HepG2 (cell line): Measurements from ENCODE around the gene AP2B1. TPM values are rescaled to one million over a fixed set of nuclear protein-coding genes. Genes with fewer than 3 reads are reported as not detected.

Experiments
- BRF2 ChIP-seq: sonication (generic); formaldehyde crosslinking; IDR thresholded peaks from 2 replicates; pipeline ENCODE4 v1.8.1; 2022; ENCODE audit warnings: mild to moderate bottlenecking, missing genetic modification reagents
- E2F5 ChIP-seq: sonication (generic); formaldehyde crosslinking; conservative IDR thresholded peaks from 2 replicates; pipeline ENCODE4 v1.4.0; 2020; ENCODE audit warnings: missing genetic modification reagents
- HES4 ChIP-seq: sonication (generic); formaldehyde crosslinking; IDR thresholded peaks from 2 replicates; pipeline ENCODE4 v1.9.0; 2021; ENCODE audit warnings: mild to moderate bottlenecking, missing genetic modification reagents, borderline replicate concordance
- HNRNPH1 ChIP-seq: fragments of 200-400 bp; formaldehyde crosslinking; optimal IDR thresholded peaks from 2 replicates; pipeline ENCODE3; 2017; ENCODE audit warnings: mild to moderate bottlenecking, low read depth, low read length
- HOMEZ ChIP-seq: IDR thresholded peaks from 2 replicates; pipeline ENCODE4 v1.6.1; 2016; ENCODE audit warnings: low read depth
- SAP130 ChIP-seq: IDR thresholded peaks from 2 replicates; pipeline ENCODE4 v1.6.1; 2016; ENCODE audit warnings: low read depth
- THYN1 ChIP-seq: sonication (generic); formaldehyde crosslinking; IDR thresholded peaks from 2 replicates; pipeline ENCODE4 v1.8.1; 2023; ENCODE audit warnings: low read depth, mild to moderate bottlenecking, moderate library complexity, missing genetic modification reagents, borderline replicate concordance
- ZIK1 ChIP-seq: sonication (generic); formaldehyde crosslinking; IDR thresholded peaks from 2 replicates; pipeline ENCODE4 v1.5.0; 2020; ENCODE audit warnings: mild to moderate bottlenecking, low read depth, missing genetic modification reagents, borderline replicate concordance
- ZNF234 ChIP-seq: sonication (generic); formaldehyde crosslinking; conservative IDR thresholded peaks from 2 replicates; pipeline ENCODE4 v1.5.1; 2020; ENCODE audit warnings: mild to moderate bottlenecking, missing genetic modification reagents
- ZNF280D ChIP-seq: sonication (generic); formaldehyde crosslinking; IDR thresholded peaks from 2 replicates; pipeline ENCODE4 v1.5.1; 2020; ENCODE audit warnings: mild to moderate bottlenecking, missing genetic modification reagents
- ZNF512B ChIP-seq: sonication (generic); formaldehyde crosslinking; IDR thresholded peaks from 2 replicates; pipeline ENCODE4 v1.5.1; 2020; ENCODE audit warnings: missing genetic modification reagents, mild to moderate bottlenecking, borderline replicate concordance
- ZNF639 ChIP-seq: conservative IDR thresholded peaks from 2 replicates; pipeline ENCODE4 v1.6.1; 2018; ENCODE audit warnings: missing genetic modification reagents
- ZSCAN31 ChIP-seq: sonication (generic); formaldehyde crosslinking; IDR thresholded peaks from 2 replicates; pipeline ENCODE4 v1.5.0; 2020; ENCODE audit warnings: low read depth, mild to moderate bottlenecking, missing genetic modification reagents
- polyA plus RNA-seq, 8 experiments: library from polyadenylated mRNA; depleted of rRNA in 3 of 8; stranded (reverse) in 7 of 8; unstranded in 1 of 8; fragments of >200 nt; fragmentation: Illumina TruSeq in 4 of 8; extraction: Trizol in 4 of 8; gene quantifications; 2 replicates each; pipeline versions ENCODE4 v1.2.1 to v1.2.3, GENCODE V29; 2011 to 2016; ENCODE audit warnings: low read depth in 4 of 8, missing spikeins in 1 of 8, mixed read lengths in 1 of 8; ENCODE audit not compliant: insufficient read depth in 1 of 8
- total RNA-seq, 5 experiments: library from RNA; depleted of rRNA; stranded (reverse); fragments of >200 nt; fragmentation: Illumina TruSeq; extraction: Trizol; gene quantifications; 2 replicates each; pipeline ENCODE4 v1.2.3, GENCODE V29; 2016; ENCODE audit warnings: low read depth in 1 of 5

The AP2B1 gene
- total and polyA plus RNA-seq, 2 of the 13 experiments (the other 11 are each of a cell fraction or from before 2014, with no cell fraction given), result 23.8 to 71.3 TPM

- TF ChIP-seq ZNF234 (CRISPR knock-in tag), result peak; percentile 54
- peak; percentile 92 for TF ChIP-seq ZSCAN31 (CRISPR knock-in tag)
- peak; percentile 71; the same call in 1 of the 2 replicates for TF ChIP-seq ZIK1 (CRISPR knock-in tag)
- TF ChIP-seq ZNF512B (CRISPR knock-in tag), result no peak
- TF ChIP-seq HOMEZ (CRISPR knock-in tag), result peak; percentile 65; the same call in 1 of the 2 replicates
- 0 out of 2 replicates have a peak, but pooled peaks have one; percentile 28 for TF ChIP-seq HES4 (CRISPR knock-in tag)
- TF ChIP-seq ZNF639 (CRISPR knock-in tag), result no peak
- no peak for TF ChIP-seq ZNF280D (CRISPR knock-in tag)
- no peak for TF ChIP-seq THYN1
- TF ChIP-seq SAP130 (CRISPR knock-in tag), result peak; percentile 57
- TF ChIP-seq BRF2 (CRISPR knock-in tag), result no peak; the same call in 1 of the 2 replicates
- TF ChIP-seq E2F5, result 0 out of 2 replicates have a peak, but pooled peaks have one; percentile 46
- no peak for TF ChIP-seq HNRNPH1
Observed at GRCh38 chr17:35764123-35764991, 177.2 kb downstream of the AP2B1 start (continued).
